Astrocyte of the cerebellum (primary cell): ENCODE measurements around the gene SLC16A6.

ENCODE experiments used
- DNase-seq: peaks from one replicate; pipeline ENCODE4 v3.0.0-alpha.2; 2011; ENCODE audit warnings: low read depth
- H3K4me3 ChIP-seq: 2 replicates; pipeline ENCODE4 v1.5.1; 2011; ENCODE audit warnings: mild to moderate bottlenecking, low read depth, low read length, moderate library complexity
- in situ Hi-C: cut with HindIII; loops from 2 replicates; pipeline ENCODE4 v1.10.0; 2017; ENCODE audit warnings: low sequenced_read_pairs
- TF ChIP-seq, protein P1 (sequence below): IDR thresholded peaks from 2 replicates; pipeline ENCODE4 v1.5.1; 2012; ENCODE audit warnings: low read length, low read depth, moderate library complexity, mild to moderate bottlenecking; ENCODE audit errors: missing control alignments

The SLC16A6 gene

DNA sequence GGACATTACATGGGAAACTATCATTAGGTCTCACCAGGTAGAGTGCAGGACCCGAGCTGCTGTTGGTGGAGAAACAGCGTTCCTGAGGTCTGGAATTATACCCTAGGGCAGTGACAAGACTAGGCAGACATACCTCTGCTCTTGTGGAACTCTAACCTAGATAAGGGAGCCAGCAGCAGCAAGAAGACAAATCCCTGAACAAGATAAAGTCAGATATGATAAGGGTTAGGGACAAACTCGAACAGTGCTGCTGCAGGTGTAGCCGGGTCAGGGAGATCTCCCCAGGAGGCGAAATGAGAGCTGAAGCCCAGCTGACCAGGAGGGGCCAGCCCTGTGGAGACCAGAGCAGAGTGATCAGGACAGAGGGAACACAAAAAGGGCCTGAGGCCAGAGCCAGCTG is 35.0 kb upstream of the SLC16A6 start:
- TF ChIP-seq, protein P1, sequence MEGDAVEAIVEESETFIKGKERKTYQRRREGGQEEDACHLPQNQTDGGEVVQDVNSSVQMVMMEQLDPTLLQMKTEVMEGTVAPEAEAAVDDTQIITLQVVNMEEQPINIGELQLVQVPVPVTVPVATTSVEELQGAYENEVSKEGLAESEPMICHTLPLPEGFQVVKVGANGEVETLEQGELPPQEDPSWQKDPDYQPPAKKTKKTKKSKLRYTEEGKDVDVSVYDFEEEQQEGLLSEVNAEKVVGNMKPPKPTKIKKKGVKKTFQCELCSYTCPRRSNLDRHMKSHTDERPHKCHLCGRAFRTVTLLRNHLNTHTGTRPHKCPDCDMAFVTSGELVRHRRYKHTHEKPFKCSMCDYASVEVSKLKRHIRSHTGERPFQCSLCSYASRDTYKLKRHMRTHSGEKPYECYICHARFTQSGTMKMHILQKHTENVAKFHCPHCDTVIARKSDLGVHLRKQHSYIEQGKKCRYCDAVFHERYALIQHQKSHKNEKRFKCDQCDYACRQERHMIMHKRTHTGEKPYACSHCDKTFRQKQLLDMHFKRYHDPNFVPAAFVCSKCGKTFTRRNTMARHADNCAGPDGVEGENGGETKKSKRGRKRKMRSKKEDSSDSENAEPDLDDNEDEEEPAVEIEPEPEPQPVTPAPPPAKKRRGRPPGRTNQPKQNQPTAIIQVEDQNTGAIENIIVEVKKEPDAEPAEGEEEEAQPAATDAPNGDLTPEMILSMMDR, result no peak
- in situ Hi-C loops, result no loop called here
- no peak overlapping the region for H3K4me3 ChIP-seq
- DNase-seq, result no peak

DNA sequence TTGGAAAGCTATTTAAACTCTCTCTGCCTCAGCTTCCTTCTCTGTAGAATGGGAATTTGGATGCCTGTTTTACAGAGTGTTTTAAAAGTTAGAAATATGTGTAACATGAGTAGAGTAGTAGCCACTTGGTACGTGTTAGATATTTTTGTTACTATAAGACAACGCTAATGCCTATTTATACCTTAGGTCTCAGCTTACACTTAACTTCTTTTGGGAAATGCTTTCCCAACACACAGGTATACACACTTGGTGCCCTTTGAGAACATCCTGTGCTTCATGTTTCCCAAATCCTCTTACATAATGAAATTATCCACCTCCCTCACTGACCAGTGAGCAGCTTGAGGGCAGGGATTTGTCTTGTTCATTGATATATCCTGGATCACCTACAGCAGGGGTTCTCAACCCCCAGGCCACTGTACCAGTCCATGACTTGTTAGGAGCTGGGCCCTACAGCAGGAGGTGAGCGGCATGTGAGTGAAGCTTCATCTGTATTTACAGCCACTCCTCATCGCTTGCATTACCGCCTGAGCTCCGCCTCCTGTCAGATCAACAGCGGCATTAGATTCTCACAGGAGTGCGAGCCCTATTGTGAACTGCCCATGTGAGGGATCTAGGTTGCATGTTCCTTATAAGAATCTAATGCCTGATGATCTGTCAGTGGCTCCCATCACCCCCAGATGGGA is 33.9 kb upstream of the SLC16A6 start:
- in situ Hi-C loops, result no loop called here
- TF ChIP-seq, protein P1, result no peak
- DNase-seq, result no peak
- H3K4me3 ChIP-seq, result no peak overlapping the region

DNA sequence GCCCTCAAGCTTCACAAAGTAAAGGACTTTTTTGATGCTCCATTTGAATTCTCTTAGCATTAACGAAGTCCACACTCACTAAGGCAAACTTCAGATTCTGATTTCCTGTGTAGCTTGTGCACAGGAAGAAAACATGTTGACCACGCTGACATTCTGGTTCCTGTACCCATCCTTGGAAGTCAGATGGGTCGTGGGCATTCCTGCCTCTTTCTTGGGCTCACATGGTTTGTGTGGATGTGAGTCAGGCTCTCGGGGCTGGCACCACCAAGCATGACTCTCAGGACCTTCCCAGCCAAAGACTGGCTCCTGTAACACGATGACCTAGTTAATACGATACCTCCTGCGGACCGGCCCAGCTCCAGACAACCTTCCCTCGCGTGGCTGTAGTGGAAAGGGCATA is 33.2 kb upstream of the SLC16A6 start:
- in situ Hi-C loops, result no loop called here
- no peak overlapping the region for H3K4me3 ChIP-seq
- TF ChIP-seq, protein P1, result no peak
- DNase-seq, result no peak

DNA sequence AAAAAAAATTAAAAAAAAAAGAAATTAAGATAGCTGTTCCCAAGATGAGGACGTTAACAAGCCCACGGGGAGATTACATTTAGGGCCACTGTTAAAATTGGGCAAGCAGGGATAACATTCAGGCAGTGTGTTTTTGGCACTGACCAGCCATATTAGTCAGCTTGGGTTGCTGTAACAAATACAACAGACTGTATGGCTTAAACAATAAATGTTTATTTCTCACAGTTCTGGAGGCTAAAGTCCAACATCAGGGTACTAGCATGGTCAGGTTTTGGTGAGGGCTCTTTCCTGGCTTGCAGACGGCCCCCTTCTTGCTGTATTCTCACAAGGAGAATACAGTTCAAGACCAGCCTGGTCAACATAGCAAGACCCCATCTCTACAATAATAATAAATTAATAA is 31.7 kb upstream of the SLC16A6 start:
- TF ChIP-seq, protein P1, result no peak
- no peak overlapping the region for H3K4me3 ChIP-seq
- no peak for DNase-seq
- in situ Hi-C loops, result no loop called here

DNA sequence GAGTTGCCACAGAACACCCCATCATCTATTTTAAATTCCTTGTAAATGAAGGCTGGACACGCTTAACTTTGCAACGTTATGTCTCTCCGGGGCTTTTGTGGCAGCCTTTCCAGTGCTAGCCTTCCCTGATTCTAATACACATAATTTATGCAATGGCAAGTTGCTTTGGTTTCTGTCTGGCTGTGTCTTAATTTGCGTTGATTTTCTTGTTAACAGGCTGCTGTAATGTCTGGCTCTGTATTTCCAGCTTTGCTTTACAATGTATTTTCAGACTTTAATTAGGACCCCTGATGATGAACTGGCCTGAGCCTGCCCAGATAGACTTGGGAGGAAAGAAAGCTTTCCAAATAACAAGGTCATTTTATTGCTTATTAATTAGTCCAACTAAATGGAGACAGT is 30.6 kb upstream of the SLC16A6 start:
- TF ChIP-seq, protein P1, result no peak

DNA sequence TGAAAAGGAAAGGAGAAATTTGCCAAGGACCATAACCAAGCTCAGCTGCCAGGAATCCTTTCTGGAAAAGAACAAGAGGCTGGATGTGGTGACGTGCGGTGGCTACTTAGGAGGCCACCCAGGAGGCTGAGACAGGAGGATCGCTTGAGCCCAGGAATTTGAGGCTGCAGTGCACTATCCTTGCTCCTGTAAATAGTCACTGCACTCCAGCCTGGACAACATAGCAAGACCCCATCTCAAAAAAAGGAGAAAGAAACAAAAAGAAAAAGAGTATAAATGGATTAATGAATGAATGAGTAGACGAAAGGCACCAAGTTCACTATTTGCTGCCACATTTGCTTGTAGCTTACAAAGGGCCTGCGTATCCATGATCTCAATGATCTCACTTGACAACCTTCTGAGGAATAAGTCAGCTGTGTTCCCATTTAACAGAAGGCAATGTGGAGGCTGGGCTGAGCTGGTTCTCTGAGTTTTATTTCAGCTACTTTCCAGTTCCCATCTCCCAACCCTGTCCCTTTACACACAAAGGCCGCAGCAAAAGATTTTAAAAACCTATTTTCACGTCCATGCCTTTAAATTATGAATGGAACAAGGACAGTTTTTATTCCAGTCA is 30.1 kb upstream of the SLC16A6 start:
- TF ChIP-seq, protein P1, result no peak
- in situ Hi-C loops, result no loop called here
- no peak for DNase-seq
- H3K4me3 ChIP-seq, result no peak overlapping the region

More for the DNA sequence above, 30.6 kb upstream of the SLC16A6 start:
- DNase-seq, result no peak
- no peak overlapping the region for H3K4me3 ChIP-seq
- in situ Hi-C loops, result no loop called here
